Activated T-helper 1 cell treated with anti-CD3 and anti-CD28 coated beads, Interleukin-12 subunit alpha, Interleukin-12 subunit beta, Interleukin-2, Interleukin-4 antibody, amounts not matched to agents 30 ng/mL and 10 ng/mL and 1 ng/mL, durations not matched to agents 14 hours and 24 hours and 36 hours (primary cell): ENCODE measurements around the gene FAM83F. TPM values are rescaled to one million over a fixed set of nuclear protein-coding genes. Genes with fewer than 3 reads are reported as not detected.

Experiments
- DNase-seq: peaks from one replicate; pipeline ENCODE4 v3.0.0; 2021; ENCODE audit warnings: low spot score
- H3K27ac Mint-ChIP-seq: one replicate; pipeline ENCODE4 v1.8.0; 2021; ENCODE audit warnings: mild to moderate bottlenecking, mixed read lengths
- H3K27me3 Mint-ChIP-seq: one replicate; pipeline ENCODE4 v1.8.0; 2022; ENCODE audit warnings: mild to moderate bottlenecking, moderate library complexity, mixed read lengths; ENCODE audit not compliant: insufficient read depth
- H3K36me3 Mint-ChIP-seq: one replicate; pipeline ENCODE4 v1.8.0; 2021; ENCODE audit warnings: low read depth, mixed read lengths
- H3K4me1 Mint-ChIP-seq: one replicate; pipeline ENCODE4 v1.8.0; 2021; ENCODE audit warnings: low read depth, mixed read lengths
- H3K4me3 Mint-ChIP-seq: one replicate; pipeline ENCODE4 v1.8.0; 2021; ENCODE audit warnings: mild to moderate bottlenecking, moderate library complexity, mixed read lengths
- H3K9me3 Mint-ChIP-seq: one replicate; pipeline ENCODE4 v1.8.0; 2021; ENCODE audit warnings: mixed read lengths
- intact Hi-C: fragments of 100-400 bp; cut with micrococcal nuclease; formaldehyde crosslinking; loops from one replicate; pipeline ENCODE4 v1.15.1; 2024
- total RNA-seq: library from RNA; stranded (reverse); gene quantifications from 2 replicates; pipeline ENCODE4 v1.2.3, GENCODE V29; 2022

FAM83F gene
- total RNA-seq, 1 donor from 2014 or later: 0.39 TPM

DNA sequence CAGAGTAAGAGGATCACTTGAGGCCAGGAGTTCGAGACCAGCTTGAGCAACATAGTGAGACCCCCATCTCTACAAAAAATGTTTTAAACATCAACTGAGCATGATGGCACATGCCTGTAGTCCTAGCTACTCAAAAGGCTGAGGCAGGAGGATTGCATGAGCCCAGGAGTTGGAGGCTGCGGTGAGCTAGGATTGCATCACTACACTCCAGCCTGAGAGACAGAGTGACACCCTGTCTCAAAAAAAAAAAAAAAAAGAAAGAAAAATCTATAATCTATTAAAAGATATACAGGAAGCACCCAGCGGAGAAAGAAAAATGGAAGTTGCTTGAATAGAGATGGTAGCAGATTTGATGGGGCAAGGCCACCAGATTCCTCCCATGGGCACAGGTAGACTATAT lies 61.8 kb downstream of the FAM83F start:
- H3K36me3 Mint-ChIP-seq: no peaks in the 10 kb centered on the region
- H3K4me3 Mint-ChIP-seq: no peak overlapping the region
- no peak for DNase-seq
- H3K27me3 Mint-ChIP-seq: peaks cover 1% of the 10 kb centered on the region
- no peak overlapping the region for H3K27ac Mint-ChIP-seq
- peaks cover 44% of the 10 kb centered on the region for H3K4me1 Mint-ChIP-seq
- intact Hi-C loops: loop anchor here (5.0 kb wide), 1 partner anchor 36 kb away; no protein-coding TSS in a partner anchor
- H3K9me3 Mint-ChIP-seq: no peaks in the 10 kb centered on the region

DNA sequence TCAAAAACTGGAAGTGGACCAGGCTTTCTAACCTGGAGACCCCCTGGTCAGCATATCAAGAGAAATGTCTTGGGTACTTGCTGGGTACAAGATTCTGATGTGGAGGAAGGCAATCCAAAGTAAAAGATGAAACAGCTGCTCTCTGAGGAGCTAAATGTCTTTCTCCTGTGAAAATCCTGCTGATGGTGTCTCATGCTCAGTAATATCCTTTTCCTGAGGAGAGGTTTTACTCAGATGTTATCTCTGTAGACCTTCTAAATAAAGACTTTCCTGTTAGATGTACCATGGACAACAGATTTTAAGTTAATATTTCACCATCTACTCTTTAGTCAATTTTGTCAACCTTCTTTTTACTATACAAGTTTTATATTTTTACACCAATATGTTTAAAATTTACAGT lies 62.9 kb downstream of the FAM83F start:
- Mint-ChIP-seq H3K4me1 (peaks cover 38% of the 10 kb centered on the region), H3K27ac (peak overlapping the region; percentile 17), H3K36me3 (no peaks in the 10 kb centered on the region), H3K4me3 (no peak overlapping the region), H3K9me3 (no peaks in the 10 kb centered on the region), H3K27me3 (peaks cover 2% of the 10 kb centered on the region)
- intact Hi-C loops: loop anchor here (5.0 kb wide), 1 partner anchor 35 kb away; no protein-coding TSS in a partner anchor
- no peak for DNase-seq

DNA sequence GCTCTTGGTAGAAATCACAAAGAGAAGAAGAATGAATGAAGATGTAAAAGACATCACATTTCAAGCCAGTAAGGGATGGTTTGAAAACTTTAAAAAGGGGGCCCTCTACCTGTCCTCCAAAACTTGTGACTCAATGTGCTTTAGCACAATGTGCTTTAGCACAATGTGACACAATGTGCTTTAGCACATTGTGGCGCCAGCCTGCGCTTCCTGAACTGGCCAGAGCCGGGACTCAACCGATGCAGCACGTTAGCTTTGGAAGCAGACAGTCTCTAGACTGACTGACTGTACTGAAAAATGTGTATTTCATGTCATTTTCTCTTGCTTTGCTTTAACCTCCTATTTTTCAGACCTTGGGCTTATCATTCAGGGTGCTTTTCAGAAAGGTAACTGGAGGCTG lies 63.5 kb downstream of the FAM83F start:
- Mint-ChIP-seq H3K27ac (peak overlapping the region; percentile 27), H3K4me3 (no peak overlapping the region), H3K27me3 (peaks cover 2% of the 10 kb centered on the region), H3K9me3 (no peaks in the 10 kb centered on the region), H3K4me1 (peaks cover 35% of the 10 kb centered on the region), H3K36me3 (no peaks in the 10 kb centered on the region)
- DNase-seq: no peak
- intact Hi-C loops: loop anchor here (5.0 kb wide), 1 partner anchor 34 kb away; no protein-coding TSS in a partner anchor

DNA sequence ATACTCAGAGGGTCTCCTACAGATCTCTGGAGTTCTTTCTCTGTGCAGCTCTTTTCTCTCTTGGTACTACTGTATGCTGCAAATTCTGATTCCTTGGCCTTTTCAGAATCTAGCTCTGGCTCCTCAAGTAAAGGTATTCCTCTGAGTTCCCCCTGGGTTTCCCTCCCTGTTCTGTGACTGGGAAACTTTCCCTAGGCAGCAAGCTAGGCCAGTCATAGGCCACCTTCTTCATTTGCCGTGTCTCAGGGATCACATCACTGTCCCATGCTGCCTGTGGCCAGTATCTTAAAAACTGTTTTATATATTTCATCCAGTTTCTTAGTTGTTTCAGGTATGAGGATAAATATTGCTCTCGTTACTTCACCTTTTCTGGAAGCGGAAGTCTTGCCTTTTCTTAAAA lies 71.2 kb downstream of the FAM83F start:
- Mint-ChIP-seq H3K9me3 (no peaks in the 10 kb centered on the region), H3K36me3 (no peaks in the 10 kb centered on the region), H3K4me3 (no peak overlapping the region), H3K27me3 (peaks cover 2% of the 10 kb centered on the region), H3K27ac (no peak overlapping the region), H3K4me1 (peaks cover 2% of the 10 kb centered on the region)
- intact Hi-C loops: no loop called here
- no peak for DNase-seq

DNA sequence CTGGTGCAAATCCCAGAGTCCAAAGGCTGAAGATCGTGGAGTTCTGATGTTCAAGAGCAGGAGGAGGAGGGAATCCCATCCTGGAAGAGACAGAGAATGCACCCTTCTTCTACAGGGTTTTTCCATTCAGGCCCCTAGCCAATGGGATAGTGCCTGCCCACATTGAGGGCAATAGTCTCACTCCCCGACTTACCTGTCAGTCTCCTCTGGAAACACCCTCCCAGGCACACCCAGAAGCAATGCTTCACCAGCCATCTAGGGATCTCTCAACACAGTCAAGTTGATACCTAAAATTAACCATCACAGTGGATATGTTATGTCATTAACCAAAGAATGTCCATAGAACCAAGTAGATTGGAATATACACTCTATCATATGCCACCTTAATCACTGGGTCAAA lies 72.9 kb downstream of the FAM83F start:
- H3K4me1 Mint-ChIP-seq: peaks cover 6% of the 10 kb centered on the region
- H3K27ac Mint-ChIP-seq: no peak overlapping the region
- DNase-seq: no peak
- H3K4me3 Mint-ChIP-seq: no peak overlapping the region
- intact Hi-C loops: no loop called here
- no peaks in the 10 kb centered on the region for H3K9me3 Mint-ChIP-seq
- H3K36me3 Mint-ChIP-seq: no peaks in the 10 kb centered on the region
- no peaks in the 10 kb centered on the region for H3K27me3 Mint-ChIP-seq

DNA sequence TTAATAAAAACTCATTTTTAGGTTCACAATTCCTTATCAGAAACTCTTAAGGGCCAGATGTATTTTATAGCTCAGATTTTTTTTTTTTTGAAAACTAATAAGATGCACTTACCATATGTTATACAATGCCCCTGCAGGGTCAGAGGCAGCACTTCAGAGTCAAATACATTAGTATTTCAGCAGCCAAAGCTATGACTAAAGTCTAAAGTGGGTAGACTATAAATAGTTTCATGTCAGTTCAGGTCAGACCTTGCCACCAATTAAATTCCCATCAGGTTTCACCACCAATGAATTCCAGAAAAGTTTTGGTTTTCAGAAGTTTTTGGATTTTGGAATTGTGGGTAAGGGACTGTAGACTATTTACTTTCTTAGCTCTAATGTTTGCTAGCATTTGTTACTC lies 75.9 kb downstream of the FAM83F start:
- intact Hi-C loops: no loop called here
- no peaks in the 10 kb centered on the region for H3K27me3 Mint-ChIP-seq
- DNase-seq: no peak
- H3K4me1 Mint-ChIP-seq: peaks cover 6% of the 10 kb centered on the region
- H3K36me3 Mint-ChIP-seq: no peaks in the 10 kb centered on the region
- no peaks in the 10 kb centered on the region for H3K9me3 Mint-ChIP-seq
- H3K27ac Mint-ChIP-seq: no peak overlapping the region
- H3K4me3 Mint-ChIP-seq: no peak overlapping the region

DNA sequence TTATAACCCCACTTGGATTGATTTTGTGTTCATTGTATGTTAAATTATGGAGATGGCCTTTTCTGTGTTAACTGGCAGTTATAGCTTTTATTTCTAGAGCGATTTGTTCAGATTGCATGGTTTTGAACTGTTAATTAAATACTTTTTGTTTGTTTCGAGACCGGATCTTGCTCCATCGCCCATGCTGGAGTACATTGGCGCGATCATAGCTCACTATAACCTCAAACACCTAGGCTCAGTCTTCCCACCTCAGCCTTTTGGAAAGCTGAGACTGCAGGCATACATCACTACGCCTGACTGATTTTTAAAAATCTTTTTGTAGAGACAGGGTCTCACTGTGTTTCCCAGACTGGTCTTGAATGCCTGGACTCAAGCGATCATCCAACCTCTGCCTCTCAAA lies 77.0 kb downstream of the FAM83F start:
- no peak for DNase-seq
- Mint-ChIP-seq H3K4me1 (peaks cover 12% of the 10 kb centered on the region), H3K4me3 (no peak overlapping the region), H3K27me3 (no peaks in the 10 kb centered on the region), H3K9me3 (no peaks in the 10 kb centered on the region), H3K36me3 (no peaks in the 10 kb centered on the region), H3K27ac (no peak overlapping the region)
- intact Hi-C loops: no loop called here

DNA sequence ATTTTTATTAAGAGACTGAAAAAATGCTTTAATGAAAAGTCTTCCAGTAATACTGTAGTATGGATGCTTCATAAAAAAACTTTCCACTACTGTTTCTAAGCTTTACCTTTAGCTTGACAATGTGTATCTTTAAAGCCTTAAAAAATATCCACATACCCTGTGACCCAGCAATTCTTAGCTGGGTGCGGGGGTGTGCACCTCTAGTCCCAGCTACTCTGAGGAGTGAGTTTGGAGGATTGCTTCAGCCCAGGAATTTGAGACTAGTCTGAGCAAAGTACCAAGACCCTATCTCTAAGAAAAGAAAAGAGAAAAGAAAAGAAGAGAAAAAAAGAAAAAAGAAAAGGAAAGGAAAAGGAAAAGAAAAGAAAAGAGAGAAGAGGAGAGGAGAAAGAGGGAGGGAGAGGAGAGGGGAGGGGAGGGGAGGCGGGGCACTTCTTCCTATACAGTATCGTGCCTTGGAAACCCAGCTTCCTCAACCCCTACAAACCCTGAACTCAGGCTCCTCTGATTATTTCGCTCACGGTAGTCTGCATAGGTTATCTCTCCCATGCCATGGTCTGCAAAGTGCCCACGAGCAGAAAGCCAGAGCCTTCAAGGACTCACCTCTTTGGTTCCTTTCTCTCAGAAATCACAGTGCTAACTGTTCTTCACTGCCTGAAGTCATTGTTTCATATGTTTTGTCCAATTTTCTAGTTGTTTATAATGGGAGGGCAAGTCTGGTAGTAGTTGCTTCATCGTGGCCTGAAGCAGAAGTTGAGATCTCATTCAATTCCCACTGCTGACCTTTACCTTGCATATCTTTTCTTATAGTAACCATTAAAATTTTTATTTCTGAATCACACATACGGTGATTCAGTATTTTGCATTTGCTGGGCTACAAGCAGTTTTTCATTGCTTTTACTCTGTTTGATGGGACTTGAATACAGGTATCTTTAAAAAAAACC lies 82.2 kb downstream of the FAM83F start:
- no peaks in the 10 kb centered on the region for H3K9me3 Mint-ChIP-seq
- no peaks in the 10 kb centered on the region for H3K27me3 Mint-ChIP-seq
- intact Hi-C loops: no loop called here
- no peak overlapping the region for H3K4me3 Mint-ChIP-seq
- peaks cover 16% of the 10 kb centered on the region for H3K4me1 Mint-ChIP-seq
- H3K27ac Mint-ChIP-seq: no peak overlapping the region
- no peaks in the 10 kb centered on the region for H3K36me3 Mint-ChIP-seq
- no peak for DNase-seq

DNA sequence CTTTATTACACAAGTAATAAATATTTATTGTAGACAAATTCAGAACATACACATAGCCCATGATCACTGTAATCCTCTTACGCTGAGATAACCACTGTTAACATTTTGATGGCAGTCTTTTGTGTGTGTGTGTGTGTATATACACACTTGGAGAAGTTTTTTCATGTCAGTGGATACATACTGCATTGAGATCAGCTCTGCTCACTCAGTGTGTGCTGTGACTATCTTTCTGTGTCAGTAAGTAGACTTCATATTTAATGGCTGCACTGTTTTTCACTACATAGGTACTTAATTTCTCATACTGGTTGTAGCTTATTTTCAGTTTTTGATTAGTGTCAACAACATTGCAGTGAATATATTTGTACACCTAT lies 82.9 kb downstream of the FAM83F start:
- Mint-ChIP-seq H3K4me3 (no peak overlapping the region), H3K27ac (no peak overlapping the region), H3K36me3 (no peaks in the 10 kb centered on the region), H3K9me3 (no peaks in the 10 kb centered on the region), H3K4me1 (peaks cover 16% of the 10 kb centered on the region), H3K27me3 (no peaks in the 10 kb centered on the region)
- intact Hi-C loops: no loop called here
- DNase-seq: no peak

DNA sequence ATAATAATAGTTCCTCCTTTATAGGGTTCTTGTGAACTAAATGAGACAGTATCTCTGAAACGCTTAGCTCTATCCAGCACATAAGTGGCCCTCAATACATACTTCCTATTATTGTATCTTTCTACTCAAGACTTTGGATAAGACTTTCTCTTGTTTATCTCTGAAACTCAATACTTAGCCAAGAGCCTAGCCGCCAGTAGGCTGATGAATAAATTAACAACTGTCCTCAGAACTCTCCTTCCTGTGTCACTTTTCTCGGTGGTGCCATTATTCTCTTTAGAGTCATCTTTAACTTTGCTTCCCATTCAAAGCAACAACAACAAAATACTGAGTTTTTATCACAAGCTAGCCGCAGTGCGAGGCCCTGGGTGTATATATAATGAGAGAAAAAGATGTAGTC lies 86.9 kb downstream of the FAM83F start:
- Mint-ChIP-seq H3K9me3 (no peaks in the 10 kb centered on the region), H3K36me3 (no peaks in the 10 kb centered on the region), H3K4me1 (peaks cover 10% of the 10 kb centered on the region), H3K27ac (no peak overlapping the region), H3K4me3 (no peak overlapping the region), H3K27me3 (no peaks in the 10 kb centered on the region)
- intact Hi-C loops: no loop called here
- no peak for DNase-seq

DNA sequence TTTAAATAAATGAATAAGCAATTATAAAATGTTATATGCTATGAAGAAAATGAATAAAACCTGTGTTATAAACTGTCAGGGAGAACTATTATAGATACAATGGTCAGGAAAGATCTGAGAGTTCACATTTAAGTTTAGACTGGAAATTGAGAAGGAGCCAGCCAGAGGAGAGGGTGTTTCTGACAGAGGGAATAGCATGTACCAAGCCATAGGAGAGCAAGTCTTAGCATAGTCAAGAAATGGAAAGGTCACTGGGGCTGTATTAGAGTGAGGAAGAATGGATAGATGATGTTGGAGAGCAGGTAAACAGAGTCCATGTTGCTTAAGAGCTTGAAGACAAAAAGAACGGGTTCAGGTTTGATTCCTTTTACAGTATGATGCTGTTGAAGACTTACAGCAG lies 87.4 kb downstream of the FAM83F start:
- peaks cover 5% of the 10 kb centered on the region for H3K4me1 Mint-ChIP-seq
- no peak for DNase-seq
- H3K4me3 Mint-ChIP-seq: no peak overlapping the region
- intact Hi-C loops: no loop called here
- no peaks in the 10 kb centered on the region for H3K36me3 Mint-ChIP-seq
- no peak overlapping the region for H3K27ac Mint-ChIP-seq
- no peaks in the 10 kb centered on the region for H3K9me3 Mint-ChIP-seq
- no peaks in the 10 kb centered on the region for H3K27me3 Mint-ChIP-seq

DNA sequence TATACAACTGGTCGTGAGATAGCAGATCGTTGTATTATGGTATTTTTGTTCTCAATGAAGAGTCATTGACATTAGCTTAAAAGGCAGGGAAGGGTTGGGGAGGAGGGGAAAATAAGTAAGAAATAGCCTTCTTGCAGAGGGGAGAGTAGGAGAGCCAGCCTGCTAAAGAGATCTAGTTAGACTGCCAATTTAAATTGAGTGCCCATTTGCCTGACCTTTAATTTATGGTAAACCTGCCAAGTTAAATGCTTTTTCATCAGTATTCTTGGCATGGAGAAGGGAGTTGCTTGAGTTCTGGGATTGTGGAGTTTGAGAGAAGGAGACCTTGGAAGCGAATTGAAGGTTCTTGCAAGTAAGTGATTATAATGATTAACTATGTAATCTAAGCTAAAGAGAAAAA lies 89.0 kb downstream of the FAM83F start:
- no peaks in the 10 kb centered on the region for H3K36me3 Mint-ChIP-seq
- H3K27me3 Mint-ChIP-seq: no peaks in the 10 kb centered on the region
- H3K4me3 Mint-ChIP-seq: no peak overlapping the region
- H3K9me3 Mint-ChIP-seq: no peaks in the 10 kb centered on the region
- intact Hi-C loops: no loop called here
- peaks cover 4% of the 10 kb centered on the region for H3K4me1 Mint-ChIP-seq
- no peak overlapping the region for H3K27ac Mint-ChIP-seq
- no peak for DNase-seq

DNA sequence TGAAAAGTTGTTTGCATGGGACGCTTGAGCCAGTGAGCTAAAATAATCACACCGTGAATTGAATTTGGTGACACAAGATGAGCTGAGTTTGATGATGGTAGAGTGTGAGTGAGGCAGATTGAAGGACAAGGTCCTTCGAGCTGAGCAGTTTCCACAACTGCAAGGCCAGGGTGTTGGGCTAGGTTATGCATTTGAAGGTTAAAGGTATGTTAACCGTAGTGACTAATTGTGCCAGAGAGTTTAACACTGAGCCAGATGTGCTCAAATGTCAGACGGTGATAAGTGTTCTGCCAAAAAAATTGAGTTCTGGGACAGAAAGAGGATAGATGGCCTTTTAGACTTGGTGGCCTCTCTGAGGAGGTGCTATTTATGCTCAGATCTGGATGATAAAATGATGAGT lies 89.5 kb downstream of the FAM83F start:
- intact Hi-C loops: no loop called here
- no peaks in the 10 kb centered on the region for H3K27me3 Mint-ChIP-seq
- peaks cover 4% of the 10 kb centered on the region for H3K4me1 Mint-ChIP-seq
- H3K4me3 Mint-ChIP-seq: no peak overlapping the region
- no peaks in the 10 kb centered on the region for H3K36me3 Mint-ChIP-seq
- H3K27ac Mint-ChIP-seq: no peak overlapping the region
- DNase-seq: no peak
- no peaks in the 10 kb centered on the region for H3K9me3 Mint-ChIP-seq
